Osteoblast (primary cell): ENCODE data around the gene PLXNA2. TPM values are rescaled to one million over a fixed set of nuclear protein-coding genes. Genes with fewer than 3 reads are reported as not detected.

Source experiments
- DNase-seq: peaks from one replicate; pipeline ENCODE4 v3.0.0; 2011; ENCODE audit warnings: low spot score, mixed read lengths; ENCODE audit not compliant: insufficient read length; ENCODE audit errors: missing footprints
- H2AFZ ChIP-seq: 2 replicates; pipeline ENCODE4 v1.6.0; 2011; ENCODE audit warnings: mild to moderate bottlenecking, low read length
- H3K27ac ChIP-seq: 2 replicates; pipeline ENCODE4 v1.5.1; 2011; ENCODE audit warnings: mild to moderate bottlenecking, low read depth, low read length, moderate library complexity
- H3K27me3 ChIP-seq: 2 replicates; pipeline ENCODE4 v1.6.0; 2012; ENCODE audit warnings: mild to moderate bottlenecking, control low read depth, inconsistent platforms, low read length, moderate library complexity; ENCODE audit not compliant: insufficient read depth
- H3K36me3 ChIP-seq: 2 replicates; pipeline ENCODE4 v1.5.1; 2011; ENCODE audit warnings: mild to moderate bottlenecking, low read length, control low read depth, moderate library complexity; ENCODE audit not compliant: insufficient read depth
- H3K4me1 ChIP-seq: 2 replicates; pipeline ENCODE4 v1.5.1; 2011; ENCODE audit warnings: mild to moderate bottlenecking, low read length, control low read depth, moderate library complexity; ENCODE audit not compliant: insufficient read depth
- H3K4me2 ChIP-seq: 2 replicates; pipeline ENCODE4 v1.6.0; 2011; ENCODE audit warnings: mild to moderate bottlenecking, low read length; ENCODE audit not compliant: insufficient read depth
- H3K4me3 ChIP-seq: fragments of 200-600 bp; sonication (generic); 3 replicates; pipeline ENCODE4 v1.5.1; 2012; ENCODE audit warnings: mild to moderate bottlenecking, low read length, inconsistent platforms; ENCODE audit not compliant: insufficient read depth
- H3K79me2 ChIP-seq: 2 replicates; pipeline ENCODE4 v1.6.0; 2012; ENCODE audit warnings: mild to moderate bottlenecking, low read length, control low read depth, inconsistent platforms; ENCODE audit not compliant: insufficient read depth
- H3K9me3 ChIP-seq: 2 replicates; pipeline ENCODE4 v1.5.1; 2011; ENCODE audit warnings: low read depth, low read length, control low read depth
- H4K20me1 ChIP-seq: 2 replicates; pipeline ENCODE4 v1.6.0; 2012; ENCODE audit warnings: mild to moderate bottlenecking, low read length, control low read depth; ENCODE audit not compliant: insufficient read depth
- total RNA-seq: library from RNA; depleted of rRNA; stranded (reverse); fragments of >200 nt; gene quantifications from 2 replicates; pipeline ENCODE4 v1.2.3, GENCODE V29; 2012
- TF ChIP-seq, protein P1 (sequence below): IDR thresholded peaks from 2 replicates; pipeline ENCODE4 v1.5.1; 2011; ENCODE audit warnings: mild to moderate bottlenecking, low read depth, low read length, moderate library complexity; ENCODE audit errors: extremely low read depth

PLXNA2 gene
- total RNA-seq, 1 donor: 3.3 TPM

GRCh38 chr1:207996636-207997035, 247.5 kb downstream of the PLXNA2 start:
- no peaks in the 10 kb centered on the region for H3K36me3 ChIP-seq
- H3K27me3 ChIP-seq: peaks cover 15% of the 10 kb centered on the region
- TF ChIP-seq, protein P1, sequence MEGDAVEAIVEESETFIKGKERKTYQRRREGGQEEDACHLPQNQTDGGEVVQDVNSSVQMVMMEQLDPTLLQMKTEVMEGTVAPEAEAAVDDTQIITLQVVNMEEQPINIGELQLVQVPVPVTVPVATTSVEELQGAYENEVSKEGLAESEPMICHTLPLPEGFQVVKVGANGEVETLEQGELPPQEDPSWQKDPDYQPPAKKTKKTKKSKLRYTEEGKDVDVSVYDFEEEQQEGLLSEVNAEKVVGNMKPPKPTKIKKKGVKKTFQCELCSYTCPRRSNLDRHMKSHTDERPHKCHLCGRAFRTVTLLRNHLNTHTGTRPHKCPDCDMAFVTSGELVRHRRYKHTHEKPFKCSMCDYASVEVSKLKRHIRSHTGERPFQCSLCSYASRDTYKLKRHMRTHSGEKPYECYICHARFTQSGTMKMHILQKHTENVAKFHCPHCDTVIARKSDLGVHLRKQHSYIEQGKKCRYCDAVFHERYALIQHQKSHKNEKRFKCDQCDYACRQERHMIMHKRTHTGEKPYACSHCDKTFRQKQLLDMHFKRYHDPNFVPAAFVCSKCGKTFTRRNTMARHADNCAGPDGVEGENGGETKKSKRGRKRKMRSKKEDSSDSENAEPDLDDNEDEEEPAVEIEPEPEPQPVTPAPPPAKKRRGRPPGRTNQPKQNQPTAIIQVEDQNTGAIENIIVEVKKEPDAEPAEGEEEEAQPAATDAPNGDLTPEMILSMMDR: no peak
- no peaks in the 10 kb centered on the region for H3K4me1 ChIP-seq
- H3K79me2 ChIP-seq: no peaks in the 10 kb centered on the region
- H4K20me1 ChIP-seq: no peaks in the 10 kb centered on the region
- no peaks in the 10 kb centered on the region for H3K9me3 ChIP-seq
- no peak overlapping the region for H3K4me2 ChIP-seq
- no peak overlapping the region for H3K4me3 ChIP-seq
- no peak overlapping the region for H2AFZ ChIP-seq
- DNase-seq: peak; percentile 66
- H3K27ac ChIP-seq: no peak overlapping the region

DNA sequence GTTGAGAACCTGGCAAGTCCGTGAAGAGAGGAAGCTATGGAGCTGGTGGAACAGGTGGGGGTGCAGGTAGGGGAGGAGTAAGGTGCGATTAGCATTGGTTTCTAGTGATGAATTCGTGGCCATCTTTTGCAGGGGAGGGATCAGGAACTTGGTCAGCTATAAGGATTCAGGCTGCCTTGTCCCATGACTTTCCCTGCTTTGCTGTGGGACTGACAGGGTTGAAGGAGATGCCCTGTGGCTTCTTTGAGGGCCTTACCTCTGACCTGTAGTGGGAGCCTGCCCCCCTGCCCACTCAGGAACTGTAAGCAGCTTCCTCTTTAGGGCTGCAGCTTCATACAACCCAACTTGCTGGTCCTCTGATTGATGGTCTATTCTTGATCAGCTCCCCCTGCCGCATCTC, 248.6 kb downstream of the PLXNA2 start:
- no peak overlapping the region for H2AFZ ChIP-seq
- peaks cover 16% of the 10 kb centered on the region for H3K27me3 ChIP-seq
- DNase-seq: no peak
- H3K79me2 ChIP-seq: no peaks in the 10 kb centered on the region
- H3K9me3 ChIP-seq: no peaks in the 10 kb centered on the region
- TF ChIP-seq, protein P1: no peak
- no peak overlapping the region for H3K4me2 ChIP-seq
- no peaks in the 10 kb centered on the region for H3K36me3 ChIP-seq
- H3K4me1 ChIP-seq: no peaks in the 10 kb centered on the region
- H4K20me1 ChIP-seq: no peaks in the 10 kb centered on the region
- no peak overlapping the region for H3K4me3 ChIP-seq
- no peak overlapping the region for H3K27ac ChIP-seq

DNA sequence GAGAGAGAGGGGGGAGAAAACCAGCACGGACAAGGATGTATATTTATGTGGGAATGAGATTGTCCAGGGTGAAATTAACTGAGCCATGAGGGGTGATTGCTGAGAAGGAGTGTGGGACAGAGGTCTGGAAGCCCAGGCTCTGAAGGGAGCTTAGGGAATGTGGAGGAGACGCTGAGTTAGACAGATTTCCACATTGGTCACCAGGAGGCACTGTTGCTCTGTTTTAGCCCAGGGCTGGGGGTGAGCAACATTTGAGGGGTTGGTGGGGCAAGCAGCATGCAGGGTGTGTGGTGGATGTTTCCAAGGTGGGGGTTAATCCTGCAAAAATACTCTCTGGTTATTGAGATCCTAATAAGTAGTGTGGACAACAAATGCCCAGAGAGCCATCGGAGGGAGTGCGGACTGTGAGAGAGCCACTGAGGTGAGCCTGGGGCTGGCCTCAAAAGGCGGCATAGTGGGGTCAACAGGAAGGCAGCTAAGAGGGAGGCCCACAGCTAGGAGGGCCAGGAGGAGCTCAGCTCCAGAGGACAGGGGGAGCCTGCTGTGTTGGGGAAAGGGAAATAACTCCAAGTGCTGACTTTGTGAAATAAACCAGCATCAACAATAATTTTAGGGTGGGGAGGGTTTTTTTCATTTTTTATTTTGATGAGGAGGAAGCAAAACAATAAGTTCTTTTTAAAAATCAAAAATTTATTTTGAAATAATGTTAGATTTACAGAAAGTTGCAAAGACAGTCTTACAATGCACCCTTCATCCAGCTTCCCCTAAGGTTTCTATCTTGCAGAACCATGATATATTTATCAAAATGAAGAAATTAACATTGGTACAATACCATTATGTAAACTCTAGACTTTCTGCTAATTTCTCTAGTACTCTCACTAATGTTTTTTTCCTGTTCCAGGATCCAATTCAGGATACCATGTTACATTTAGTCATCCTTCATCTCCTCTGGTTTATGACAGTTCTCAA, 250.4 kb downstream of the PLXNA2 start:
- H3K4me1 ChIP-seq: no peaks in the 10 kb centered on the region
- H3K27me3 ChIP-seq: peaks cover 26% of the 10 kb centered on the region
- H2AFZ ChIP-seq: no peak overlapping the region
- H4K20me1 ChIP-seq: no peaks in the 10 kb centered on the region
- TF ChIP-seq, protein P1: peak; percentile 60
- H3K27ac ChIP-seq: no peak overlapping the region
- no peaks in the 10 kb centered on the region for H3K36me3 ChIP-seq
- peak; percentile 72 for DNase-seq
- no peak overlapping the region for H3K4me3 ChIP-seq
- H3K79me2 ChIP-seq: no peaks in the 10 kb centered on the region
- no peaks in the 10 kb centered on the region for H3K9me3 ChIP-seq
- H3K4me2 ChIP-seq: no peak overlapping the region

DNA sequence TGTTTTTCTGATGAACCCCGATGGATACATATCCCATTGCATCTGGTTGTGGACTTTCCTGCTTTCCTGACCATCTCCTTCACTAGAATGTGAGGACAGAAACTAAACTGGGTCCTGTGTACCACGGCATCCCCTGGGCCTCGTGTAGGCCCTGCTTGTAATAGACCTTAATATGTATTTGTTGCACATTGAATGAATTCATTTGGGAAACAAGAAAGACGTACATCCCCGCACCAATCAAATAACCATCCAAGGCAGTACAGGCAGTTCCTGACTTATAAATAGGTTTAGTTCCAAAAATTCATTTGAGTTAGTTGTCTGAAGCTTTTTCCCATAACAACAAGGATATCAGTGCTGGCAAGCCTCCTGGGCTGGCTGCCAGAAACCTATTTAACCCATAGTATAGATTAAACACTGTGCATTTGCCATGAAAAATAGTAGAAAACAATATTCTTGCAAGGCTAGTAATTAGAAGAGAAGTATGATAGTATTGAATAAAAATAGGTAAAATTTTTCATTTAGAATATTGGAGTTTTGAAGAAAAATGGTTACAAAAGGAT, 251.4 kb downstream of the PLXNA2 start:
- Histone ChIP-seq H3K79me2 (no peaks in the 10 kb centered on the region), H3K4me3 (no peak overlapping the region), H3K4me2 (no peak overlapping the region), H3K4me1 (no peaks in the 10 kb centered on the region), H3K9me3 (no peaks in the 10 kb centered on the region), H4K20me1 (no peaks in the 10 kb centered on the region), H3K36me3 (no peaks in the 10 kb centered on the region), H3K27ac (no peak overlapping the region), H2AFZ (no peak overlapping the region), H3K27me3 (peaks cover 26% of the 10 kb centered on the region)
- TF ChIP-seq, protein P1: no peak
- no peak for DNase-seq
